MM.1S (cell line): ENCODE measurements around the gene GATB.

ENCODE experiments used
- DNase-seq: peaks from one replicate; pipeline ENCODE4 v3.0.0-alpha.2; 2015
- H2AFZ ChIP-seq: fragments of 300-600 bp; sonication (generic); 2 replicates; pipeline ENCODE4 v1.6.0; 2016; ENCODE audit warnings: antibody characterized with exemption, low read length
- H3F3A ChIP-seq: fragments of 300-600 bp; sonication (generic); 2 replicates; pipeline ENCODE4 v1.6.1; 2016; ENCODE audit warnings: mild to moderate bottlenecking, antibody characterized with exemption, low read length, moderate library complexity, mixed read lengths; ENCODE audit not compliant: insufficient read depth
- H3K27ac ChIP-seq: fragments of 300-600 bp; sonication (generic); 2 replicates; pipeline ENCODE4 v1.5.1; 2016; ENCODE audit warnings: mild to moderate bottlenecking, low read length
- H3K27me3 ChIP-seq: fragments of 300-600 bp; sonication (generic); replicated peaks from 2 replicates; pipeline ENCODE4 v1.6.0; 2016; ENCODE audit warnings: low read length; ENCODE audit not compliant: insufficient read depth
- H3K36me3 ChIP-seq: fragments of 300-600 bp; sonication (generic); replicated peaks from 2 replicates; pipeline ENCODE4 v1.6.1; 2016; ENCODE audit warnings: mild to moderate bottlenecking, low read length, mixed read lengths; ENCODE audit not compliant: insufficient read depth
- H3K4me1 ChIP-seq: fragments of 300-600 bp; sonication (generic); 2 replicates; pipeline ENCODE4 v1.6.1; 2016; ENCODE audit warnings: low read length, mixed read lengths
- H3K4me2 ChIP-seq: fragments of 300-600 bp; sonication (generic); 2 replicates; pipeline ENCODE4 v1.6.0; 2016; ENCODE audit warnings: low read depth, low read length
- H3K4me3 ChIP-seq: fragments of 300-600 bp; sonication (generic); 2 replicates; pipeline ENCODE4 v1.5.1; 2016; ENCODE audit warnings: low read length, mixed read lengths
- H3K79me2 ChIP-seq: fragments of 300-600 bp; sonication (generic); 2 replicates; pipeline ENCODE4 v1.6.1; 2016; ENCODE audit warnings: mixed run types, low read length, mixed read lengths
- H3K9ac ChIP-seq: fragments of 300-600 bp; sonication (generic); 2 replicates; pipeline ENCODE4 v1.6.1; 2016; ENCODE audit warnings: low read length, mixed read lengths
- H3K9me2 ChIP-seq: fragments of 300-600 bp; sonication (generic); replicated peaks from 2 replicates; pipeline ENCODE4 v1.6.1; 2016; ENCODE audit warnings: mild to moderate bottlenecking, low read length, mixed read lengths; ENCODE audit not compliant: insufficient read depth
- H3K9me3 ChIP-seq: fragments of 300-600 bp; sonication (generic); replicated peaks from 2 replicates; pipeline ENCODE4 v1.6.1; 2016; ENCODE audit warnings: mild to moderate bottlenecking, low read length, mixed read lengths; ENCODE audit not compliant: insufficient read depth
- H4K20me1 ChIP-seq: fragments of 300-600 bp; sonication (generic); 2 replicates; pipeline ENCODE4 v1.6.1; 2016; ENCODE audit warnings: mild to moderate bottlenecking, low read length, moderate library complexity, mixed read lengths; ENCODE audit not compliant: insufficient read depth
- EZH2 ChIP-seq: fragments of 300-600 bp; sonication (generic); optimal IDR thresholded peaks from 2 replicates; pipeline ENCODE3; 2017; ENCODE audit warnings: low read depth, mild to moderate bottlenecking, antibody characterized with exemption, low read length, mixed read lengths
- EZH2phosphoT487 ChIP-seq: fragments of 300-600 bp; sonication (generic); IDR thresholded peaks from 2 replicates; pipeline ENCODE4 v1.6.1; 2018; ENCODE audit warnings: antibody characterized with exemption, low read length
- TF ChIP-seq, protein P1 (sequence below): fragments of 300-600 bp; sonication (generic); IDR thresholded peaks from 2 replicates; pipeline ENCODE4 v1.5.1; 2016; ENCODE audit warnings: antibody characterized with exemption, low read length, mixed read lengths

GATB gene

GRCh38 chr4:151659601-151660364 lies 101.0 kb downstream of the GATB start:
- Histone ChIP-seq H3K4me2 (no peak overlapping the region), H3K79me2 (no peaks in the 10 kb centered on the region), H3K27ac (no peak overlapping the region), H4K20me1 (no peaks in the 10 kb centered on the region), H3K27me3 (no peaks in the 10 kb centered on the region), H3K36me3 (no peaks in the 10 kb centered on the region), H3K4me3 (no peak overlapping the region), H3F3A (no peaks in the 10 kb centered on the region), H2AFZ (no peak overlapping the region), H3K4me1 (no peaks in the 10 kb centered on the region), H3K9ac (no peak overlapping the region), H3K9me2 (no peaks in the 10 kb centered on the region), H3K9me3 (no peaks in the 10 kb centered on the region)
- no peak for DNase-seq
- no peak for TF ChIP-seq EZH2
- TF ChIP-seq EZH2phosphoT487 = no peak
- TF ChIP-seq, protein P1, sequence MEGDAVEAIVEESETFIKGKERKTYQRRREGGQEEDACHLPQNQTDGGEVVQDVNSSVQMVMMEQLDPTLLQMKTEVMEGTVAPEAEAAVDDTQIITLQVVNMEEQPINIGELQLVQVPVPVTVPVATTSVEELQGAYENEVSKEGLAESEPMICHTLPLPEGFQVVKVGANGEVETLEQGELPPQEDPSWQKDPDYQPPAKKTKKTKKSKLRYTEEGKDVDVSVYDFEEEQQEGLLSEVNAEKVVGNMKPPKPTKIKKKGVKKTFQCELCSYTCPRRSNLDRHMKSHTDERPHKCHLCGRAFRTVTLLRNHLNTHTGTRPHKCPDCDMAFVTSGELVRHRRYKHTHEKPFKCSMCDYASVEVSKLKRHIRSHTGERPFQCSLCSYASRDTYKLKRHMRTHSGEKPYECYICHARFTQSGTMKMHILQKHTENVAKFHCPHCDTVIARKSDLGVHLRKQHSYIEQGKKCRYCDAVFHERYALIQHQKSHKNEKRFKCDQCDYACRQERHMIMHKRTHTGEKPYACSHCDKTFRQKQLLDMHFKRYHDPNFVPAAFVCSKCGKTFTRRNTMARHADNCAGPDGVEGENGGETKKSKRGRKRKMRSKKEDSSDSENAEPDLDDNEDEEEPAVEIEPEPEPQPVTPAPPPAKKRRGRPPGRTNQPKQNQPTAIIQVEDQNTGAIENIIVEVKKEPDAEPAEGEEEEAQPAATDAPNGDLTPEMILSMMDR = no peak

- no peaks in the 10 kb centered on the region for H3K27me3 ChIP-seq
- H3K27ac ChIP-seq = no peak overlapping the region
- no peak overlapping the region for H3K4me2 ChIP-seq
- H3K36me3 ChIP-seq = no peaks in the 10 kb centered on the region
- H3K9ac ChIP-seq = no peak overlapping the region
- H4K20me1 ChIP-seq = no peaks in the 10 kb centered on the region
- no peaks in the 10 kb centered on the region for H3K9me3 ChIP-seq
- no peaks in the 10 kb centered on the region for H3F3A ChIP-seq
- no peaks in the 10 kb centered on the region for H3K79me2 ChIP-seq
- no peak for DNase-seq
- H3K4me1 ChIP-seq = no peaks in the 10 kb centered on the region
- TF ChIP-seq, protein P1 = no peak
- TF ChIP-seq EZH2phosphoT487 = no peak
- no peak for TF ChIP-seq EZH2
- H2AFZ ChIP-seq = no peak overlapping the region
- no peaks in the 10 kb centered on the region for H3K9me2 ChIP-seq
- H3K4me3 ChIP-seq = no peak overlapping the region
These were observed 101.7 kb downstream of the GATB start for GRCh38 chr4:151658959-151659600.

DNA sequence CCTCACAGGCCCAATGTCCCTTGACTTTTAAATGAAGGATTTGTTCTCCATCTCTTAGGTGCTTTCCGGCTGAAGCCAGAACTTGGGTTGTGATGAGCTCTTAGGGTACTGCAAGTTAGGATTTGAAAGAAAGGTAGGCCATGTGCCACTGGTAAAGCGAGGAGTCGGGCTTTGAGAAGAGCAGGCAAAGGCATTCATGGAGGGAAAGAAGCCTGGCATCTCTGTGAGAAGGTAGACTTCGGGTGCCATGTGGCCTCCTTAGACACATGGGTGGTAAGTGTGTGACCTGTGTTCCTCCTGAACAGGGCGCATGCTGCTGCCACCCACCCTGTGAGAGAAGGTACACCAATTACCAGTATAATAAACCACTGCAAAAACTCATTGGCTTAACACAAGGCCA lies 102.9 kb downstream of the GATB start:
- no peaks in the 10 kb centered on the region for H3K9me3 ChIP-seq
- H2AFZ ChIP-seq = no peak overlapping the region
- no peak overlapping the region for H3K4me2 ChIP-seq
- H3K4me1 ChIP-seq = no peaks in the 10 kb centered on the region
- no peaks in the 10 kb centered on the region for H3F3A ChIP-seq
- no peaks in the 10 kb centered on the region for H4K20me1 ChIP-seq
- no peak for DNase-seq
- H3K36me3 ChIP-seq = no peaks in the 10 kb centered on the region
- no peaks in the 10 kb centered on the region for H3K9me2 ChIP-seq
- TF ChIP-seq EZH2 (no peak), EZH2phosphoT487 (no peak)
- TF ChIP-seq, protein P1 = no peak
- H3K4me3 ChIP-seq = no peak overlapping the region
- H3K9ac ChIP-seq = no peak overlapping the region
- no peak overlapping the region for H3K27ac ChIP-seq
- no peaks in the 10 kb centered on the region for H3K27me3 ChIP-seq
- H3K79me2 ChIP-seq = no peaks in the 10 kb centered on the region
